SK-MEL-5 (cell line): Measurements from ENCODE around the gene TGM3. TPM values are rescaled to one million over a fixed set of nuclear protein-coding genes. Genes with fewer than 3 reads are reported as not detected.
"Not testable (repeated sequence)": the region's sequence is repeated elsewhere in the genome, so short reads cannot be mapped to it uniquely, and the experiment has no call there.

ENCODE experiments used
- DNase-seq: peaks from one replicate; pipeline ENCODE4 v3.0.0-alpha.2; 2016; ENCODE audit warnings: low read depth, low spot score
- in situ Hi-C: cut with HindIII; loops from 2 replicates; pipeline ENCODE4 v1.10.0; 2016; ENCODE audit warnings: low sequenced_read_pairs, high pct_unique_total_duplicates, low pct_unique_long_range_greater_than_20kb
- polyA plus RNA-seq, 2 experiments: library from polyadenylated mRNA; depleted of rRNA; stranded (reverse); fragments of >200 nt; gene quantifications; 2 replicates each; pipeline ENCODE4 v1.2.3, GENCODE V29; 2015
- total RNA-seq: library from RNA; depleted of rRNA; stranded (reverse); fragments of >200 nt; shearing (Covaris generic); gene quantifications from 2 replicates; pipeline ENCODE4 v1.2.3, GENCODE V29; 2014; rRNA removed

The TGM3 gene, protein sequence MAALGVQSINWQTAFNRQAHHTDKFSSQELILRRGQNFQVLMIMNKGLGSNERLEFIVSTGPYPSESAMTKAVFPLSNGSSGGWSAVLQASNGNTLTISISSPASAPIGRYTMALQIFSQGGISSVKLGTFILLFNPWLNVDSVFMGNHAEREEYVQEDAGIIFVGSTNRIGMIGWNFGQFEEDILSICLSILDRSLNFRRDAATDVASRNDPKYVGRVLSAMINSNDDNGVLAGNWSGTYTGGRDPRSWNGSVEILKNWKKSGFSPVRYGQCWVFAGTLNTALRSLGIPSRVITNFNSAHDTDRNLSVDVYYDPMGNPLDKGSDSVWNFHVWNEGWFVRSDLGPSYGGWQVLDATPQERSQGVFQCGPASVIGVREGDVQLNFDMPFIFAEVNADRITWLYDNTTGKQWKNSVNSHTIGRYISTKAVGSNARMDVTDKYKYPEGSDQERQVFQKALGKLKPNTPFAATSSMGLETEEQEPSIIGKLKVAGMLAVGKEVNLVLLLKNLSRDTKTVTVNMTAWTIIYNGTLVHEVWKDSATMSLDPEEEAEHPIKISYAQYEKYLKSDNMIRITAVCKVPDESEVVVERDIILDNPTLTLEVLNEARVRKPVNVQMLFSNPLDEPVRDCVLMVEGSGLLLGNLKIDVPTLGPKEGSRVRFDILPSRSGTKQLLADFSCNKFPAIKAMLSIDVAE
- total RNA-seq, result not detected in 2 replicates
- polyA plus RNA-seq (2015; cell fraction: cytosol; rRNA removed), result not detected in 2 replicates
- polyA plus RNA-seq (2015; cell fraction: nucleus; rRNA removed), result not detected in 2 replicates

DNA sequence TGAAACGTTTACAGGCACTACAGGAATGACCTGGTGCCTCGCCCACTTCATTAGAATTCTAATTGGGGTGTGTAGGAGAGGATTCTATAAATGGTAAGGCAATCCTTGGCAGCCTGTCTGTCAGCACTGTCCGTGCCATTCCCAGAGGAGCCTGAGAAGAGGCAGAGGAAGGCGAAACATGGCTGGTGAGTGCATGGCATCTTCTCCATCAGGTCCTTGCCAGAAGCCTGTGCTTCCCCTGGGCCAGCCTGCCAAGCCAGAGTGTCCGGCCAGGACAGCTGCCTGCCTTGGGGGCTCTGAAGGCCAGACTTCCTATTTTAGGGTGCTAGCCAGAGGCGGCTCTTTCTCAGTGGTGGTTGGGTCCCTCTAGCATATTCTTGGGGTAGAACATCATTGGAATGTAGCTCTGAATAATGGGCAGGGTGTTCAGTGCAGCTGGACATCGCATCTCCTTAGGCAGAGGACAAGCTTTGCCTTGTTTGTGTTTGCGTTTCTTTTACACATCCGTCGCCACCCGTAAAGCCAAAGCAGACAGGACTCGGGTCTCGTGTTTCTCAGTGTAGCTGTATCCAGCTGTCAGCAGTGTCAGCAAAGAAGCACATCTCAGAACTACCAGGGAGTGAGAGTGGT, at the start of gene TGM3:
TSS of gene TGM3 (plus strand) at position 116 of the 630 bp plus-strand sequence. CDS start at position 179, 63 bp downstream.
- DNase-seq, result peak; percentile 35
- in situ Hi-C loops, result no loop called here

DNA sequence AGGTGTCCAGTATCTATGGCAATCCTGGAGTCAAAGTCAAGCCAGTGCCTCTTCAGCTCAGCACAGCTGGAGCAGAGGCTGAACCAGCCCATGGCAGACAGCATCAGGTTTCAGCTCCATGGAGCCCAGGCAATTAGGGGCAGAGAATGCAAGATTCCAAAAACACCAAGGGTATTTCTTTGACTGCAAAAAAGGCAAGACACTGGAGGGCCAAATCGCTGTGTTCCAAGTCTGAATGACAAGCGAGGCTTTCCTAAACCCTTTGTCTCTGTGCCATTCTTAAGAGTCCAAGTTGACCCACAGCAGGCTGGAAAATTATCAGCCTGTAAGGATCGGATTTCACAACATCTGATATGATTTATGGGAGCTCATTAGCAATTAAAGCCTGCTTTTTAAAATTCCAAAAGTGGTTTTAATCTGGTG, 49.7 kb upstream of the TGM3 start:
- in situ Hi-C loops, result no loop called here
- no peak for DNase-seq

DNA sequence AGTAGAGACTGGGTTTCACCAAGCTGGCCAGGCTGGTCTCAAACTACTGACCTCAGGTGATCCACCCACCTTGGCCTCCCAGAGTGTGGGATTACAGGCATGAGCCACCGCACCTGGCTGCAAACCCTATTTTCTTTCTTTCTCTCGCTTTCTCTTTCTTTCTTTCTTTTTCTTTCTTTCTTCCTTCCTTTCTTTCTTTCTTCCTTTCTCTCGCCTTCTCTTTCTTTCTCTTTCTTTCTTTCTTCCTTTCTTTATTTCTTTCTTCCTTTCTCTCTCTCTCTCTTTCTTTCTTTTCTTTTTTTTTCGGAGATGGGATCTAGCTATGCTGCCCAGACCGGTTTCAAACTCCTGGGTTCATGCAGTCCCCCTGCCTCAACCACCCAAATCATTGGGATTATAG, 47.0 kb upstream of the TGM3 start:
- in situ Hi-C loops, result no loop called here
- DNase-seq, result no peak

DNA sequence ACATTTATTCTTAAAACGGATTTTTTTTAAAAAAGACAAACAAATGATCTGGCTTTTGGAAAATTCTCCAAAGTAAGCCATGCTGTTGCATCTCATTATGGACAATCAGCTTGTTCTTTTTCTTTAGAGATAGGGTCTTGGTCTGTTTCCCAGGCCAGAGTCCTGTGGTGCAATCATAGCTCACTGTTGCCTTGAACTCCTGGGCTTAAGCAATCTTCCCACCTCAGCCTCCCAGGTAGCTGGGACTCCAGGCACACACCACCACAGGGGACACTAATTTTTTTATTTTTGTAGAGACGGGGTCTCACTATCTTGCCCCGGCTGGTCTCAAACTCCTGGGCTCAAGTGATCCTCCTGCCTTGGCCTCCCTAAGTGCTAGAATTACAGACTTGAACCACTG, 45.9 kb upstream of the TGM3 start:
- in situ Hi-C loops, result no loop called here

DNA sequence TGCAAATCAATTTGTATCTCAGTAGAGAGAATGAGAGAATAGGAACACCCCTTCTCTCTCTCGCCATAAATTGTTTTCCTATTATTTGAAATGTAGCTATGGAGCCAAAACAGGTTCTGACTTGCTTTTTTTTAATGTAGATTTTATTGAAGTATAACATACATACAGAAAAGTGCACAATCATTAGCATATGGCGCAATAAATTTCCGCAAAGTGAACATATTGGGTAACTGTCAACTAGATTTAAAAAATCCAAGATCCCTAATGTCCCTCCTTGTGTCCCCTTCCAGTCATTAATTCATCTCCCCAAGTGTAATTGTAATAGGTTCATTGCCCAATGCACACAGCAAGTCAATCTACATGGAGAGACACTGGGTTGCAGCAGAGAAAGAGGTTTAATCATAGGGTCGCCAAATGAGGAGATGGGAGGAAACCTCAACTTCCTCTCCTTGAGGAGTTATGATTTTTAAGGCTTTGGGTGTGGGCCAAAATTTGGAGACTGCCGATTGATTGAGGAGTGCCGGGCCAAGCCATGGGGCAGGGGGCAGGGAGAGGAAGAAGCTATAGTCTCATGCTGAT, 43.3 kb upstream of the TGM3 start:
- no peak for DNase-seq
- in situ Hi-C loops, result no loop called here

More for the DNA sequence above, 45.9 kb upstream of the TGM3 start:
- DNase-seq, result no peak

DNA sequence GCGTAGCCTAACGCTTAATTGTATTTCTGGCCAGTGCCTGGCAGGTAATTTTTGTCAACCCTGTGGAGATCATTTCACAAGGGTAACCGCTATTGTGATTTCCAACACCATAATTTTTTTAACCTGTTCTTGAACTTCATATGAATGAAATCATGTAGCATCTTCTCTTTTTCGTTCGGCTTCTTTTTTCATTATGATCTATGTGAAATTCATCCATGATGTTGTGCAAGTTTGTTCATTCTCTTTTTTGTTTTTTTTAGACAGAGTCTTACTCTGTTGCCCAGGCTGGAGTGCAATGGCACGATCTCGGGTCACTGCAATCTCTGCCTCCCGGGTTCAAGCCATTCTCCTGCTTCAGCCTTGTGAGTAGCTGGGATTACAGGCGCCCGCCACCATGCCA, 42.5 kb upstream of the TGM3 start:
- DNase-seq, result no peak
- in situ Hi-C loops, result no loop called here

DNA sequence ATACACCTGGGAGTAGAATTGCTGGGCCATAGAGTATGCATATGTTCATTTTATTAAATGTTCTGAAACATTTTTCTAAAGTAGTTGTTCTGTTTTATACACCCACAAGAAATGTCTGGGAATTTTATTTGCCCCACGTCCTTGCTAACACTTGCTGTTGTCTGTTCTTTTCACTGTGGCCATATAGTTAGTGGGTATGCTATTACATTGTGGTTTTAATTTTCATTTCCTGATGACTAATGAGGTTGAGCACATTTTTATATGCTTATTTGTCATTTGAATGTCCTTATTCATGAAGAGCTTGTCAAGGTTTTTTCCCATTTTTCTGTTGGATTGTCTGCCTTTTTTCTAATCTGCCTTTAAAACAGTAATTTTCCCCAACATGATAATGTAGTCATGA, 41.5 kb upstream of the TGM3 start:
- no peak for DNase-seq
- in situ Hi-C loops, result no loop called here

DNA sequence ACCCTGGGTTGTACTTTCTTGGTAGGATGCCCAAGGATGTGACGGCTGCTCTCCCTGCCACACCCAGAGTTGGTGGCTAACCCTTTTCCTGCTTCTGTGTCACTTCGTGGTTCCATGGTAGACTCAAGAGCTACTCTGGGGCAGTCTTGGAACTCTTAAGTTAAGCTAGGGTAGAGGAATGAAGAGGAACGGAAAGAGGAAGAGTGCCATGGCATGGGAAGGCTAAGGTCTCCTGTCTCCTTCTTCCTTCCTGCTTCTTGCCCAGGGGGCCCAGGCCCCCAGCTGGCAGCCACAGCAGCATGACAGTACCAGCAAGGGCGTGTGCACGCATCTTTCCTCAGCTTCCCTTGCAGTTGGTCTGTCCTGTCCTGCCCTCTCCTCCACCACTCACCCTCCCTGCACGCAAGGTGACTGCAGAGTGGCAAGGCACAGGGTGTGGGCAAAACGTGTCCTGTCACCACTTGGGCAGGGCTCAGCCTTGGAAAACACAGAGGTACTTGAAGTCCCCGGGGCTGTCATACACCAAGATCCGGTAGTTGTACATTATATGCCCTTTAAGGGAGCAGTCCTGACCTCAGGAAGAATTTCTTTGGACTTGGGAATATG, 39.8 kb upstream of the TGM3 start:
- DNase-seq, result no peak
- in situ Hi-C loops, result no loop called here

DNA sequence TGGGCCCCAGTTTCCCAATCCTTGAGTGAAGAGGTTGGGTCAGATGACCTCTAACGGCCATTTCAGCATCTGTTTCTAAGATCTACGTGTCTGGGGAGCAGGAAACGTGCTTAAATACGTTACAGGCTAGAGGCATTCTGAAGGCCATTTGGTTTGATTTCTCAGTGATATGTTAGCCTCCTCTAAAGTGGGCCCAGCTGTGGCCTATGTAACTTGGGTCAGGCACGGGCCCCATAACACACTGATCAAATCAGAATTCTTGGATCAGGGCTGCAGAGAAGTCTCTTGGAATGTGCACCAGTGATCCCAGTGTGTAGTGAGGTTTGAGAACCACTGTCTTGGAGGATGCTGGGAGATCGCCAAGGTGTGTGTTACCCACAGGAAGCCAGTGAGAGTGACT, 36.1 kb upstream of the TGM3 start:
- in situ Hi-C loops, result no loop called here
- no peak for DNase-seq

DNA sequence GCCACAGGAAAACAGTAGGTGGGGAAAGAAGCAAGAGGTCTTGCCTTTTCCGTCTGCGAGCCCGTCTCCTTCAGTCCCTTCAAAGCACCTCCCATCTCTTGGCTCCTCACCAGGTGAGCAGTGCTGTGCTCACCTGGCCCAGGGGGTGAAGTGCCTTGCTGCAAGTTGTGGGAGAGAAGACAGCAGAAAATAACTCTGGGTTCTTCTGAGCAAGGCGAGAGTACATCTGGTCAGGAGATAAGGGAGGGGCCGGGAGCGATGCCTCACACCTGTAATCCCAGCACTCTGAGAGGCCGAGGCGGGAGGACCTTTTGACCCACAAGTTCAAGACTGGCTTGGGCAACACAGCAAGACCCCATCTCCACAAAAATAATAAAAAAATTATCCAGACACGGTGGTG, 35.6 kb upstream of the TGM3 start:
- in situ Hi-C loops, result no loop called here
- DNase-seq, result no peak

DNA sequence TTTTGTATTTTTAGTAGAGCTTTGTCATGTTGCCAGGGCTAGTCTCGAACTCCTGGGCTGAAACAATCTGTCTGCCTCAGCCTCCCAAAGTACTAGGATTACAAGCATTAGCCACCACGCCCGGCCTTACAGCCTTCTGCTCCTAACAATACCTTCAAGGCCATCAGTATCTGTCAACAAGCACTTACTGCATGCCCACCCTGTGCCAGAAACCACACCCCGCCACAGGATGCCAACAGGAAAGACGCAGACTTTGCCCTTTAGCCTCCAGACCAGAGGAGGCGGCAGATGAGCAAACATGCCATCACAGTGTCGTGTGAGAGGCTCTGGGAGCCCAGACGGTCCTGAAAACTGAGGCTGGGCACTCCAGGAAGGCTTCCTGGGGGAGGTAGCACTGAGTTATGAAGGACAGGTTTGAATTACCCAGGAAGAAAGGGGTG, 34.7 kb upstream of the TGM3 start:
- no peak for DNase-seq
- in situ Hi-C loops, result no loop called here

DNA sequence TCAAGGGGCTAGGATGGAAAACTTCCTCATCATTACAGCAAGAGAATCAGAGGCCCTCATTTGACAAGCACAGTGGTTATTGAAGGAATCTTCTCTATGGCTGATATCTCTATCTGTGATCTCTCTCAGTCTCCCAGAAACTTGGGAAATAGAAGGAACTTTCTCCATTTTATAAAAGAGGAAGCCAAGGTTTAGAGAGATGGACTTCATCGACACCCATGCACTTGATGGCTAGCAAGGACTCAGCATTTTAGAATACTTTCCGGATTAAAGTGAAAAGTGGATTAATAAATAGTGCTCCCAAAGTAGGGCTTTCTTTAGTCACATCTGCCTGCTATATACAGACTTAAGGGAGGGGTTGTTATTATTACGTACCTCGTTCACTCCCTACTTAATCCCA, 34.2 kb upstream of the TGM3 start:
- no peak for DNase-seq
- in situ Hi-C loops, result no loop called here

DNA sequence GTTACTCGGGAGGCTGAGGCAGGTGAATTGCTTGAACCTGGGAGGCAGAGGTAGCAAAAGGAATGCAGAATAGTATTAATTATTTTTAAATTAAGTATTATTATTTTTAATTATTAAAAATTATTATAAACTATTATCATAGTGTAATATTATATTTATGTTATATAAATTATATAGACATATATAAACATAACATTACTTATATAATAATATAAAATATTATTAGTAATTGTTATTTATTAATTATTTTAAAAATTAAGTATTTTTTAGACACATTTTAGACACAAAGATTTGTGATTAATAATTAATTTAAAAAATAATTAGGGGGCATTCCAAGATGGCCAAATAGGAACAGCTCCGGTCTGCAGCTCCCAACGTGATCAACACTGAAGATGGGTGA, 31.7 kb upstream of the TGM3 start:
- no peak for DNase-seq

DNA sequence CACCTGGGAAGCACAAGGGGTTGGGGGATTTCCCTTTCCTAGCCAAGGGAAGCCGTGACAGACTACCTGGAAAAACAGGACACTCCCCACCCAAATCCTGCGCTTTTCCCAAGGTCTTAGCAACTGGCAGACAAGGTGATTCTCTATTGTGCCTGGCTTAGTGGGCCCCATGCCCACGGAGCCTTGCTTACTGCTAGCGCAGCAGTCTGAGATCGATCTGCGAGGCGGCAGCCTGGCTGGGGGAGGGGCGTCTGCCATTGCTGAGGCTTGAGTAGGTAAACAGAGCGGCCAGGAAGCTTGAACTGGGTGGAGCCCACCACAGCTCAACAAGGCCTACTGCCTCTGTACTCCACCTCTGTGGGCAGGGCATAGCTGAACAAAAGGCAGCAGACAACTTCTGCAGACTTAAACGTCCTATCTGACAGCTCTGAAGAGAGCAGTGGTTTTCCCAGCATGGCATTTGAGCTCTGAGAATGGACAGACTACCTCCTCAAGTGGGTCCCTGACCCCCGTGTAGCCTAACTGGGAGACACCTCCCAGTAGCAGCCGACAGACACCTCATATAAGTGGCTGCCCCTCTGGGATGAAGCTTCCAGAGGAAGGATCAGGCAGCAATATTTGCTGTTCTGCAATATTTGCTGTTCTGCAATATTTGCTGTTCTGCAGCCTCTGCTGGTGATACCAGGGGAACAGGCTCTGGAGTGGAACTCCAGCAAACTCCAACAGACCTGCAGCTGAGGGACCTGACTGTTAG, 31.0 kb upstream of the TGM3 start:
- DNase-seq, in situ Hi-C loops: not testable (repeated sequence)

More for the DNA sequence above, 31.7 kb upstream of the TGM3 start:
- in situ Hi-C loops, result no loop called here

DNA sequence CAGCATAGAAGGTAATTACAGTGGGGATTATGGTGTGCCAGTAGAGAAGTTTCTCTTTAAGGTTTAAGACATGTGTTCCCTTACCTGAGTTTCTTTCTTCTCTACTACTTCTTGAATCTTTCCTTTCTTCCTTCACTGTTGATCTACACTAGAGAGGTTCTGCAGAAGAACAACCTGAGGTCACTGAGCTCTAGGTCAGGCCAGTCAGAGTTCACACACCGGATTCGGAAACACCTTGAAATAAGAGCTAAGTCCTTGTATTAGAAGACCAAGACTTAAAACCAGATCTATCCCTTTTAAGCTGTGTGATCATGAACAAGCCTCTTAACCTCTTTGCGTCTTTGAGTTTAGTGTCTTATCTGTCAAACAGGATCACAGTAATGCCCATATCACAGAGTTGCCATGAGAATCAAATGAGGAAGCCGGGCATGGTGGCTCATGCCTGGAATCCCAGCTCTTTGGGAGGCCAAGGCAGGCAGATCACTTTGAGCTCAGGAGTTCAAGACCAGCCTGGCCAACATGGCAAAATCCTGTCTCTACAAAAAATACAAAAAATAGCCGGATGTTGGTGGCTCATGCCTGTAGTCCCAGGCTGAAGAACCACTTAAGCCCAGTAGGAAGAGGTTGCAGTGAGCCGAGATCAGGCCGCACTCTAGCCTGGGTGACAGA, 22.0 kb upstream of the TGM3 start:
- in situ Hi-C loops, result no loop called here
- no peak for DNase-seq

DNA sequence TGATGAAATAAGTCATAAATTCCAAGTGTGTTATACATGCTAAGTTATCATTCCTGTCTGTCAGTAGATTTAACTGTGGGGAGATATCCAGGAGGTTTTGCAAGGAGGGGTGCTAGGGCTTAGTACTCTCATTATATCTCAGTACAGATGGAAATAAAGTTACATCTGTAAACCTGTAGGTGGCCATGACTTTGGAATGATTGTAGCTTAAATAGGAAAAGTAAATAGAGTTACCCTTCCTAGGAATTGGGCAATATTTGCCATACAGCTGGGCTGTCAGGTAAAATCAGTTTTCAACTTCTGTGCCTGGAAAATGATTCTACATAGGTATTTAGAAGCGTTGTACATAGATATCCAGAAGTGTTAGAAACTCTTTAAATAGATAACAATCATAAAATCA, 19.8 kb upstream of the TGM3 start:
- in situ Hi-C loops, result no loop called here
- DNase-seq, result no peak
